ENCODE measurements around the gene CCDC127. TPM values are rescaled to one million over a fixed set of nuclear protein-coding genes. Genes with fewer than 3 reads are reported as not detected.
"Not testable (repeated sequence)": the region's sequence is repeated elsewhere in the genome, so short reads cannot be mapped to it uniquely, and the experiment has no call there.

The CCDC127 gene
- total RNA-seq, 2 donors from 2014 or later = 3.5 to 5.3 TPM

- TF ChIP-seq, protein P1, sequence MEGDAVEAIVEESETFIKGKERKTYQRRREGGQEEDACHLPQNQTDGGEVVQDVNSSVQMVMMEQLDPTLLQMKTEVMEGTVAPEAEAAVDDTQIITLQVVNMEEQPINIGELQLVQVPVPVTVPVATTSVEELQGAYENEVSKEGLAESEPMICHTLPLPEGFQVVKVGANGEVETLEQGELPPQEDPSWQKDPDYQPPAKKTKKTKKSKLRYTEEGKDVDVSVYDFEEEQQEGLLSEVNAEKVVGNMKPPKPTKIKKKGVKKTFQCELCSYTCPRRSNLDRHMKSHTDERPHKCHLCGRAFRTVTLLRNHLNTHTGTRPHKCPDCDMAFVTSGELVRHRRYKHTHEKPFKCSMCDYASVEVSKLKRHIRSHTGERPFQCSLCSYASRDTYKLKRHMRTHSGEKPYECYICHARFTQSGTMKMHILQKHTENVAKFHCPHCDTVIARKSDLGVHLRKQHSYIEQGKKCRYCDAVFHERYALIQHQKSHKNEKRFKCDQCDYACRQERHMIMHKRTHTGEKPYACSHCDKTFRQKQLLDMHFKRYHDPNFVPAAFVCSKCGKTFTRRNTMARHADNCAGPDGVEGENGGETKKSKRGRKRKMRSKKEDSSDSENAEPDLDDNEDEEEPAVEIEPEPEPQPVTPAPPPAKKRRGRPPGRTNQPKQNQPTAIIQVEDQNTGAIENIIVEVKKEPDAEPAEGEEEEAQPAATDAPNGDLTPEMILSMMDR (IDR thresholded peaks at IDR 0.05) = no peak
- no peak for DNase-seq
- Histone ChIP-seq H3K4me1 (no peaks in the 10 kb centered on the region), H3K9me3 (no peaks in the 10 kb centered on the region), H3K9ac (ENCODE audit: low read depth in 2 of 2, low read length in 2 of 2) (no peak overlapping the region), H3K27me3 (no peaks in the 10 kb centered on the region), H3K27ac (no peak overlapping the region), H3K4me3 (no peak overlapping the region), H3K36me3 (no peaks in the 10 kb centered on the region)
- intact Hi-C loops (cut with DNase I) = no loop called here
These were observed 50.4 kb downstream of the CCDC127 start for GRCh38 chr5:167511-167910.

GRCh38 chr5:166441-167372 is 51.2 kb downstream of the CCDC127 start:
- Histone ChIP-seq H3K27ac (no peak overlapping the region), H3K4me3 (no peak overlapping the region), H3K36me3 (no peaks in the 10 kb centered on the region), H3K9ac (ENCODE audit: low read depth in 2 of 2, low read length in 2 of 2) (no peak overlapping the region), H3K4me1 (no peaks in the 10 kb centered on the region), H3K9me3 (no peaks in the 10 kb centered on the region), H3K27me3 (no peaks in the 10 kb centered on the region)
- intact Hi-C loops (cut with DNase I) = no loop called here
- no peak for DNase-seq
- TF ChIP-seq, protein P1 (IDR thresholded peaks at IDR 0.05) = no peak

- H3K4me3 ChIP-seq; H3K4me1 ChIP-seq; H3K9me3 ChIP-seq; H3K36me3 ChIP-seq; H3K9ac ChIP-seq (ENCODE audit: low read depth in 2 of 2, low read length in 2 of 2); intact Hi-C loops (cut with DNase I); DNase-seq; H3K27ac ChIP-seq; H3K27me3 ChIP-seq: not testable (repeated sequence)
These were observed 53.2 kb downstream of the CCDC127 start for GRCh38 chr5:164783-165182.

DNA sequence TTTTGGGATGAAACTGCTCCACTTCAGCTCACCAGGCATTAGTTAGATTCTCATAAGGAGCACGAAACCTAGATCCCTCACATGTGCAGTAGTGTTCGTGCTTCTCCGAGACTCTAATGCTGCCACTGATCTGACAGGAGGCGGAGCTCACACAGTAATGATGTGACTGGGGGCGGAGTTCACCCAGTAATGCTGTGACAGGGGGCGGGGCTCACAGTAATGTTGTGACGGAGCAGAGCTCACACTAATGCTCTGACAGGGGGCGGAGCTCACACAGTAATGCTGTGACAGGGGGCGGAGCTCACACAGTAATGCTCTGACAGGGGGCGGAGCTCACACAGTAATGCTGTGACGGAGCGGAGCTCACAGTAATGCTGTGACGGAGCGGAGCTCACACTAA is 53.7 kb downstream of the CCDC127 start:
- Histone ChIP-seq H3K27ac (no peak overlapping the region), H3K9ac (ENCODE audit: low read depth in 2 of 2, low read length in 2 of 2) (no peak overlapping the region), H3K36me3 (no peaks in the 10 kb centered on the region), H3K9me3 (no peaks in the 10 kb centered on the region), H3K27me3 (no peaks in the 10 kb centered on the region), H3K4me3 (no peak overlapping the region), H3K4me1 (no peaks in the 10 kb centered on the region)
- TF ChIP-seq, protein P1 (IDR thresholded peaks at IDR 0.05) = no peak
- intact Hi-C loops (cut with DNase I) = no loop called here
- no peak for DNase-seq

- Histone ChIP-seq H3K27ac (no peak overlapping the region), H3K36me3 (no peaks in the 10 kb centered on the region), H3K4me3 (no peak overlapping the region), H3K27me3 (no peaks in the 10 kb centered on the region), H3K4me1 (no peaks in the 10 kb centered on the region), H3K9me3 (no peaks in the 10 kb centered on the region), H3K9ac (ENCODE audit: low read depth in 2 of 2, low read length in 2 of 2) (no peak overlapping the region)
- TF ChIP-seq, protein P1 (IDR thresholded peaks at IDR 0.05) = no peak
- no peak for DNase-seq
- intact Hi-C loops (cut with DNase I) = no loop called here
These were observed 54.1 kb downstream of the CCDC127 start for GRCh38 chr5:163841-164240.

DNA sequence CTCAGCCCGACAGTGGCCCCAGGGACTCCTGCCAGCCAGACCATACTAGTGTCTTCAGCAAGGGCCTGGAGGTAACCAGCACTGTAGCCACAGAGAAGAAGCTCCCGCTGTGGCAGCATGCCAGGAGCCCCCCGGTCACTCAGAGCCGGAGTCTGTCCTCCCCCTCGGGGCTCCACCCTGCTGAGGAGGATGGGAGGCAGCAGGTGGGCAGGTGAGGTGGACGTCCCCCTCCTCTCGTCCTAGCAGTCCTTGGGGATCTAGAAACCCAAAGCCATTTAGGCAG is 54.7 kb downstream of the CCDC127 start:
- H3K27ac ChIP-seq = no peak overlapping the region
- no peaks in the 10 kb centered on the region for H3K4me1 ChIP-seq
- intact Hi-C loops (cut with DNase I) = no loop called here
- no peaks in the 10 kb centered on the region for H3K27me3 ChIP-seq
- TF ChIP-seq, protein P1 (IDR thresholded peaks at IDR 0.05) = no peak
- no peak for DNase-seq
- H3K36me3 ChIP-seq = no peaks in the 10 kb centered on the region
- H3K9me3 ChIP-seq = no peaks in the 10 kb centered on the region
- H3K9ac ChIP-seq (ENCODE audit: low read depth in 2 of 2, low read length in 2 of 2) = no peak overlapping the region
- no peak overlapping the region for H3K4me3 ChIP-seq

Measured in colonic mucosa (tissue), 4 donors.